GM23338 (cell line): ENCODE results near the gene ABHD10. TPM values are rescaled to one million over a fixed set of nuclear protein-coding genes. Genes with fewer than 3 reads are reported as not detected.

ENCODE experiments used
- ATAC-seq: fragments of 200-7000 bp; cut with Tn5 transposase; 3 replicates; pipeline ENCODE4 v1.9.1; 2020
- DNase-seq: peaks from one replicate; pipeline ENCODE4 v3.0.0-alpha.2; 2015; ENCODE audit warnings: low spot score
- H2AFZ ChIP-seq: fragments of 200-600 bp; sonication (generic); 2 replicates; pipeline ENCODE4 v1.8.0; 2016; ENCODE audit warnings: antibody characterized with exemption, mild to moderate bottlenecking, moderate library complexity
- H3F3A ChIP-seq: fragments of 200-600 bp; sonication (generic); replicated peaks from 2 replicates; pipeline ENCODE4 v1.8.0; 2017; ENCODE audit warnings: antibody characterized with exemption, mixed run types, low read depth
- H3K27ac ChIP-seq: fragments of 200-600 bp; sonication (generic); 2 replicates; pipeline ENCODE4 v1.6.1; 2016; ENCODE audit warnings: low read depth
- H3K27me3 ChIP-seq: fragments of 200-600 bp; sonication (generic); 2 replicates; pipeline ENCODE4 v1.8.0; 2016; ENCODE audit warnings: mild to moderate bottlenecking, mixed run types, moderate library complexity; ENCODE audit not compliant: insufficient read depth
- H3K36me3 ChIP-seq: fragments of 200-600 bp; sonication (generic); 2 replicates; pipeline ENCODE4 v1.8.0; 2016; ENCODE audit warnings: mild to moderate bottlenecking; ENCODE audit not compliant: insufficient read depth
- H3K4me1 ChIP-seq: fragments of 200-600 bp; sonication (generic); 2 replicates; pipeline ENCODE4 v1.8.0; 2016; ENCODE audit warnings: mild to moderate bottlenecking, moderate library complexity; ENCODE audit not compliant: insufficient read depth
- H3K4me2 ChIP-seq: fragments of 200-600 bp; sonication (generic); 2 replicates; pipeline ENCODE4 v1.7.1; 2017; ENCODE audit warnings: mixed run types
- H3K4me3 ChIP-seq: fragments of 200-600 bp; sonication (generic); 2 replicates; pipeline ENCODE4 v1.6.1; 2016; ENCODE audit warnings: mixed run types
- H3K79me2 ChIP-seq: fragments of 200-600 bp; sonication (generic); replicated peaks from 2 replicates; pipeline ENCODE4 v1.8.0; 2017; ENCODE audit warnings: mild to moderate bottlenecking; ENCODE audit not compliant: insufficient read depth
- H3K9me2 ChIP-seq: fragments of 200-600 bp; sonication (generic); 2 replicates; pipeline ENCODE4 v1.8.0; 2017; ENCODE audit not compliant: insufficient read depth
- H4K20me1 ChIP-seq: fragments of 200-600 bp; sonication (generic); replicated peaks from 2 replicates; pipeline ENCODE4 v1.8.0; 2017; ENCODE audit warnings: mild to moderate bottlenecking; ENCODE audit not compliant: insufficient read depth
- H3K27ac Mint-ChIP-seq: 2 replicates; pipeline ENCODE4 v1.8.0; 2020; ENCODE audit warnings: inconsistent platforms, mild to moderate bottlenecking, moderate library complexity, mixed read lengths
- H3K27me3 Mint-ChIP-seq: 3 replicates; pipeline ENCODE4 v1.8.0; 2022; ENCODE audit warnings: low read depth, mild to moderate bottlenecking, moderate library complexity, mixed read lengths, inconsistent platforms; ENCODE audit not compliant: insufficient read depth, poor library complexity
- H3K36me3 Mint-ChIP-seq: 3 replicates; pipeline ENCODE4 v1.8.0; 2021; ENCODE audit warnings: low read depth, mild to moderate bottlenecking, inconsistent platforms, moderate library complexity, mixed read lengths
- H3K4me1 Mint-ChIP-seq: 3 replicates; pipeline ENCODE4 v1.8.0; 2020; ENCODE audit warnings: mild to moderate bottlenecking, inconsistent platforms, mixed read lengths
- H3K4me3 Mint-ChIP-seq: 3 replicates; pipeline ENCODE4 v1.8.0; 2021; ENCODE audit warnings: moderate library complexity, mild to moderate bottlenecking, inconsistent platforms, mixed read lengths
- H3K9me3 Mint-ChIP-seq: 3 replicates; pipeline ENCODE4 v1.8.0; 2020; ENCODE audit warnings: moderate library complexity, mild to moderate bottlenecking, inconsistent platforms, mixed read lengths
- EZH2 ChIP-seq: fragments of 200-600 bp; sonication (generic); IDR thresholded peaks from one replicate; pipeline ENCODE4 v1.8.0; 2017; ENCODE audit warnings: antibody characterized with exemption, mild to moderate bottlenecking, low read depth; ENCODE audit not compliant: unreplicated experiment
- JUNB ChIP-seq: IDR thresholded peaks from one replicate; pipeline ENCODE4 v1.6.1; 2016; ENCODE audit warnings: antibody characterized with exemption; ENCODE audit not compliant: unreplicated experiment
- NANOG ChIP-seq: IDR thresholded peaks from 2 replicates; pipeline ENCODE4 v1.6.1; 2016; ENCODE audit warnings: antibody characterized with exemption, borderline replicate concordance
- POLR2AphosphoS5 ChIP-seq: IDR thresholded peaks from 2 replicates; pipeline ENCODE4 v1.6.1; 2016; ENCODE audit warnings: antibody characterized with exemption, low read depth
- STAT1 ChIP-seq: IDR thresholded peaks from one replicate; pipeline ENCODE4 v1.6.1; 2016; ENCODE audit warnings: antibody characterized with exemption; ENCODE audit not compliant: unreplicated experiment
- ZNF114 ChIP-seq: fragments of 250-450 bp; sonication (Bioruptor Pico); IDR thresholded peaks from 2 replicates; pipeline ENCODE4 v1.5.0; 2020; ENCODE audit warnings: mild to moderate bottlenecking, moderate library complexity
- polyA plus RNA-seq: library from polyadenylated mRNA; unstranded; fragments of >200 nt; fragmentation: Nextera tagmentation; extraction: Ambion mirVana; gene quantifications from 2 replicates; pipeline ENCODE4 v1.2.1, GENCODE V29; 2016
- total RNA-seq: library from RNA; depleted of rRNA; stranded (reverse); fragments of >200 nt; shearing (Covaris generic); gene quantifications from 2 replicates; pipeline ENCODE4 v1.2.3, GENCODE V29; 2014
- TF ChIP-seq, protein P1 (sequence below): IDR thresholded peaks from one replicate; pipeline ENCODE4 v1.6.1; 2018; ENCODE audit warnings: antibody characterized with exemption; ENCODE audit not compliant: unreplicated experiment
- TF ChIP-seq, protein P2 (sequence below): fragments of 250-450 bp; sonication (Bioruptor Pico); IDR thresholded peaks from 2 replicates; pipeline ENCODE4 v1.5.0; 2020; ENCODE audit warnings: mild to moderate bottlenecking, moderate library complexity

The ABHD10 gene
- total and polyA plus RNA-seq, 2 experiments from 2014 or later: 16.9 to 28.0 TPM

DNA sequence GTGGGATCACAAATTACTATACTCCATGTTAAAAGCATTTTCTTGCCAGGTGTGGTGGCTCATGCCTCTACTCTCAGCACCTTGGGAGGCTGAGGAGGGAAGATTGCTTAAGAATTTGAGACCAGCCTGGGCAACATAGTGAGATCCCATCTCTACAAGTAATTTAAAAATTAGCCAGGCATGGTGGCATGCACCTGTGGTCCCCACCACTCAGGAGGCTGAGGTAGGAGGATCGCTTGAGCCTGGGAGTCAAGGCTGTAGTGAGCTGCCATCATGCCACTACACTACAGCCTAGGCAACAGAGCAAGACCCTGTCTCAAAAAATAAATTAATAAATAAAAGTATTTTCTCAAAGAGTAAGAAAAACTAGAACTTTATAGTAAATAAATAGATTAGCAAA, 22.9 kb upstream of the ABHD10 start:
- no peaks in the 10 kb centered on the region for H3K9me3 Mint-ChIP-seq
- no peak for DNase-seq
- Histone ChIP-seq H3K4me1 (peaks cover 37% of the 10 kb centered on the region), H3K4me3 (no peak overlapping the region), H3K27me3 (peaks cover 15% of the 10 kb centered on the region; the same call in 1 of the 2 replicates), H3K9me2 (no peaks in the 10 kb centered on the region; the same call in 1 of the 2 replicates), H3K27ac (no peak overlapping the region), H2AFZ (no peak overlapping the region), H3K79me2 (no peaks in the 10 kb centered on the region), H3K36me3 (no peaks in the 10 kb centered on the region), H3K4me2 (no peak overlapping the region), H4K20me1 (no peaks in the 10 kb centered on the region), H3F3A (no peaks in the 10 kb centered on the region)
- H3K27ac Mint-ChIP-seq: no peak overlapping the region
- H3K4me3 Mint-ChIP-seq: no peak overlapping the region
- no peak for TF ChIP-seq NANOG
- TF ChIP-seq EZH2: no peak
- ATAC-seq: no peak
- H3K27me3 Mint-ChIP-seq: peaks cover 6% of the 10 kb centered on the region
- H3K36me3 Mint-ChIP-seq: peaks cover 2% of the 10 kb centered on the region; the same call in 2 of the 3 replicates
- H3K4me1 Mint-ChIP-seq: peaks cover 47% of the 10 kb centered on the region

DNA sequence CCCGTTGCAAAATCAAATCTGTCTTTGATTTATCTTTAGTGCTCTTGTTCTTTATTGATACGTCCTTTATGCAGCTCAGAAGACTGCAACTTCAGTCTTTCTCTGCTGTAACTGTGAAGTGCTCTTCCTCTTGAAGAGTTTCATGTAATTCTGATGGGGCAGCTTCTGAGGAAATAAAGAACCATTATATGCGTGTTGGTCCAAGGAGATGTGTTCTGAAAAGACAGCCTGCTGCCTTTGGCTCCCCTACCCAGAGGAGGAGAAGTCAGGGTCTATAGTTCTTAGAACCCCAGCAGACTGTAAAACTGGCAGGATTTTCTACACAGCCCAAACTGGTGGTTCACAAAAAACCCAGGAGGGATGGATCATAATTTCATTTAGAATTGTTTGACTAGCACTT, 22.4 kb upstream of the ABHD10 start:
- Histone ChIP-seq H2AFZ (no peak overlapping the region), H3K4me1 (peaks cover 37% of the 10 kb centered on the region), H3K27ac (no peak overlapping the region), H3K36me3 (no peaks in the 10 kb centered on the region), H4K20me1 (no peaks in the 10 kb centered on the region), H3K27me3 (peaks cover 15% of the 10 kb centered on the region; the same call in 1 of the 2 replicates), H3K79me2 (no peaks in the 10 kb centered on the region), H3F3A (no peaks in the 10 kb centered on the region), H3K4me2 (peak overlapping the region; percentile 28), H3K9me2 (no peaks in the 10 kb centered on the region; the same call in 1 of the 2 replicates), H3K4me3 (no peak overlapping the region)
- Mint-ChIP-seq H3K27ac (no peak overlapping the region), H3K4me1 (peaks cover 50% of the 10 kb centered on the region), H3K36me3 (peaks cover 2% of the 10 kb centered on the region; the same call in 2 of the 3 replicates), H3K27me3 (peaks cover 6% of the 10 kb centered on the region), H3K4me3 (no peak overlapping the region), H3K9me3 (no peaks in the 10 kb centered on the region)
- TF ChIP-seq, protein P1, sequence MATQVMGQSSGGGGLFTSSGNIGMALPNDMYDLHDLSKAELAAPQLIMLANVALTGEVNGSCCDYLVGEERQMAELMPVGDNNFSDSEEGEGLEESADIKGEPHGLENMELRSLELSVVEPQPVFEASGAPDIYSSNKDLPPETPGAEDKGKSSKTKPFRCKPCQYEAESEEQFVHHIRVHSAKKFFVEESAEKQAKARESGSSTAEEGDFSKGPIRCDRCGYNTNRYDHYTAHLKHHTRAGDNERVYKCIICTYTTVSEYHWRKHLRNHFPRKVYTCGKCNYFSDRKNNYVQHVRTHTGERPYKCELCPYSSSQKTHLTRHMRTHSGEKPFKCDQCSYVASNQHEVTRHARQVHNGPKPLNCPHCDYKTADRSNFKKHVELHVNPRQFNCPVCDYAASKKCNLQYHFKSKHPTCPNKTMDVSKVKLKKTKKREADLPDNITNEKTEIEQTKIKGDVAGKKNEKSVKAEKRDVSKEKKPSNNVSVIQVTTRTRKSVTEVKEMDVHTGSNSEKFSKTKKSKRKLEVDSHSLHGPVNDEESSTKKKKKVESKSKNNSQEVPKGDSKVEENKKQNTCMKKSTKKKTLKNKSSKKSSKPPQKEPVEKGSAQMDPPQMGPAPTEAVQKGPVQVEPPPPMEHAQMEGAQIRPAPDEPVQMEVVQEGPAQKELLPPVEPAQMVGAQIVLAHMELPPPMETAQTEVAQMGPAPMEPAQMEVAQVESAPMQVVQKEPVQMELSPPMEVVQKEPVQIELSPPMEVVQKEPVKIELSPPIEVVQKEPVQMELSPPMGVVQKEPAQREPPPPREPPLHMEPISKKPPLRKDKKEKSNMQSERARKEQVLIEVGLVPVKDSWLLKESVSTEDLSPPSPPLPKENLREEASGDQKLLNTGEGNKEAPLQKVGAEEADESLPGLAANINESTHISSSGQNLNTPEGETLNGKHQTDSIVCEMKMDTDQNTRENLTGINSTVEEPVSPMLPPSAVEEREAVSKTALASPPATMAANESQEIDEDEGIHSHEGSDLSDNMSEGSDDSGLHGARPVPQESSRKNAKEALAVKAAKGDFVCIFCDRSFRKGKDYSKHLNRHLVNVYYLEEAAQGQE: no peak
- TF ChIP-seq NANOG: no peak
- TF ChIP-seq POLR2AphosphoS5: no peak
- TF ChIP-seq ZNF114 (CRISPR knock-in tag): no peak
- no peak for TF ChIP-seq STAT1
- TF ChIP-seq EZH2: no peak
- no peak for TF ChIP-seq JUNB
- TF ChIP-seq, protein P2, sequence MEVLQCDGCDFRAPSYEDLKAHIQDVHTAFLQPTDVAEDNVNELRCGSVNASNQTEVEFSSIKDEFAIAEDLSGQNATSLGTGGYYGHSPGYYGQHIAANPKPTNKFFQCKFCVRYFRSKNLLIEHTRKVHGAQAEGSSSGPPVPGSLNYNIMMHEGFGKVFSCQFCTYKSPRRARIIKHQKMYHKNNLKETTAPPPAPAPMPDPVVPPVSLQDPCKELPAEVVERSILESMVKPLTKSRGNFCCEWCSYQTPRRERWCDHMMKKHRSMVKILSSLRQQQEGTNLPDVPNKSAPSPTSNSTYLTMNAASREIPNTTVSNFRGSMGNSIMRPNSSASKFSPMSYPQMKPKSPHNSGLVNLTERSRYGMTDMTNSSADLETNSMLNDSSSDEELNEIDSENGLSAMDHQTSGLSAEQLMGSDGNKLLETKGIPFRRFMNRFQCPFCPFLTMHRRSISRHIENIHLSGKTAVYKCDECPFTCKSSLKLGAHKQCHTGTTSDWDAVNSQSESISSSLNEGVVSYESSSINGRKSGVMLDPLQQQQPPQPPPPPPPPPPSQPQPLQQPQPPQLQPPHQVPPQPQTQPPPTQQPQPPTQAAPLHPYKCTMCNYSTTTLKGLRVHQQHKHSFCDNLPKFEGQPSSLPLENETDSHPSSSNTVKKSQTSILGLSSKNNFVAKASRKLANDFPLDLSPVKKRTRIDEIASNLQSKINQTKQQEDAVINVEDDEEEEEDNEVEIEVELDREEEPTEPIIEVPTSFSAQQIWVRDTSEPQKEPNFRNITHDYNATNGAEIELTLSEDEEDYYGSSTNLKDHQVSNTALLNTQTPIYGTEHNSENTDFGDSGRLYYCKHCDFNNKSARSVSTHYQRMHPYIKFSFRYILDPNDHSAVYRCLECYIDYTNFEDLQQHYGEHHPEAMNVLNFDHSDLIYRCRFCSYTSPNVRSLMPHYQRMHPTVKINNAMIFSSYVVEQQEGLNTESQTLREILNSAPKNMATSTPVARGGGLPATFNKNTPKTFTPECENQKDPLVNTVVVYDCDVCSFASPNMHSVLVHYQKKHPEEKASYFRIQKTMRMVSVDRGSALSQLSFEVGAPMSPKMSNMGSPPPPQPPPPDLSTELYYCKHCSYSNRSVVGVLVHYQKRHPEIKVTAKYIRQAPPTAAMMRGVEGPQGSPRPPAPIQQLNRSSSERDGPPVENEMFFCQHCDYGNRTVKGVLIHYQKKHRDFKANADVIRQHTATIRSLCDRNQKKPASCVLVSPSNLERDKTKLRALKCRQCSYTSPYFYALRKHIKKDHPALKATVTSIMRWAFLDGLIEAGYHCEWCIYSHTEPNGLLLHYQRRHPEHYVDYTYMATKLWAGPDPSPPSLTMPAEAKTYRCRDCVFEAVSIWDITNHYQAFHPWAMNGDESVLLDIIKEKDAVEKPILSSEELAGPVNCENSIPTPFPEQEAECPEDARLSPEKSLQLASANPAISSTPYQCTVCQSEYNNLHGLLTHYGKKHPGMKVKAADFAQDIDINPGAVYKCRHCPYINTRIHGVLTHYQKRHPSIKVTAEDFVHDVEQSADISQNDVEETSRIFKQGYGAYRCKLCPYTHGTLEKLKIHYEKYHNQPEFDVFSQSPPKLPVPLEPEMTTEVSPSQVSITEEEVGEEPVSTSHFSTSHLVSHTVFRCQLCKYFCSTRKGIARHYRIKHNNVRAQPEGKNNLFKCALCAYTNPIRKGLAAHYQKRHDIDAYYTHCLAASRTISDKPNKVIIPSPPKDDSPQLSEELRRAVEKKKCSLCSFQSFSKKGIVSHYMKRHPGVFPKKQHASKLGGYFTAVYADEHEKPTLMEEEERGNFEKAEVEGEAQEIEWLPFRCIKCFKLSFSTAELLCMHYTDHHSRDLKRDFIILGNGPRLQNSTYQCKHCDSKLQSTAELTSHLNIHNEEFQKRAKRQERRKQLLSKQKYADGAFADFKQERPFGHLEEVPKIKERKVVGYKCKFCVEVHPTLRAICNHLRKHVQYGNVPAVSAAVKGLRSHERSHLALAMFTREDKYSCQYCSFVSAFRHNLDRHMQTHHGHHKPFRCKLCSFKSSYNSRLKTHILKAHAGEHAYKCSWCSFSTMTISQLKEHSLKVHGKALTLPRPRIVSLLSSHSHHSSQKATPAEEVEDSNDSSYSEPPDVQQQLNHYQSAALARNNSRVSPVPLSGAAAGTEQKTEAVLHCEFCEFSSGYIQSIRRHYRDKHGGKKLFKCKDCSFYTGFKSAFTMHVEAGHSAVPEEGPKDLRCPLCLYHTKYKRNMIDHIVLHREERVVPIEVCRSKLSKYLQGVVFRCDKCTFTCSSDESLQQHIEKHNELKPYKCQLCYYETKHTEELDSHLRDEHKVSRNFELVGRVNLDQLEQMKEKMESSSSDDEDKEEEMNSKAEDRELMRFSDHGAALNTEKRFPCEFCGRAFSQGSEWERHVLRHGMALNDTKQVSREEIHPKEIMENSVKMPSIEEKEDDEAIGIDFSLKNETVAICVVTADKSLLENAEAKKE (CRISPR knock-in tag): no peak
- DNase-seq (no peak), ATAC-seq (no peak)
